NCI-H345 treated with DMSO at 0.1 percent for 48 hours (cell line): ENCODE measurements around the gene MXRA8.

Experiments used
- DNase-seq: peaks from one replicate; lab custom pipeline; 2025; ENCODE audit not compliant: unreplicated experiment; lab: John Stamatoyannopoulos, UW

The MXRA8 gene

GRCh38 chr1:1351511-1352427 lies 6.6 kb downstream of the MXRA8 start:
- DNase-seq = no peak

- peak; percentile 33 for DNase-seq
Measured at GRCh38 chr1:1349256-1350012, 8.9 kb downstream of the MXRA8 start, which contains the start of gene DVL1. DVL1 (minus strand) TSS chr1:1349418; CDS start chr1:1349065, 353 bp downstream.

GRCh38 chr1:1348420-1349255 lies 9.7 kb downstream of the MXRA8 start:
- DNase-seq = no peak

- DNase-seq = no peak
Measured at GRCh38 chr1:1347663-1348419, 10.5 kb downstream of the MXRA8 start.

GRCh38 chr1:1347026-1347595 lies 11.2 kb downstream of the MXRA8 start:
- DNase-seq = no peak

GRCh38 chr1:1346501-1346890 lies 11.9 kb downstream of the MXRA8 start:
- DNase-seq = no peak

GRCh38 chr1:1345860-1346500 lies 12.4 kb downstream of the MXRA8 start:
- DNase-seq = no peak

- no peak for DNase-seq
Measured at GRCh38 chr1:1345384-1345783, 13.0 kb downstream of the MXRA8 start.

- no peak for DNase-seq
Measured at GRCh38 chr1:1344655-1345361, 13.5 kb downstream of the MXRA8 start.

GRCh38 chr1:1343811-1344421 lies 14.4 kb downstream of the MXRA8 start:
- DNase-seq = no peak

- no peak for DNase-seq
Measured at GRCh38 chr1:1342584-1343115, 15.7 kb downstream of the MXRA8 start.

GRCh38 chr1:1342061-1342562 lies 16.2 kb downstream of the MXRA8 start:
- DNase-seq = no peak

- DNase-seq = no peak
Measured at GRCh38 chr1:1341549-1342021, 16.8 kb downstream of the MXRA8 start.

- no peak for DNase-seq
Measured at GRCh38 chr1:1340791-1341548, 17.4 kb downstream of the MXRA8 start.

- no peak for DNase-seq
Measured at GRCh38 chr1:1340185-1340584, 18.2 kb downstream of the MXRA8 start.

GRCh38 chr1:1338278-1338677 lies 20.1 kb downstream of the MXRA8 start:
- DNase-seq = no peak

GRCh38 chr1:1337793-1338147 lies 20.6 kb downstream of the MXRA8 start:
- no peak for DNase-seq
